HG03064 (cell line): ENCODE data around the gene DISC1.

Experiments used
- ATAC-seq: cut with Tn5 transposase; IDR thresholded peaks from one replicate; pipeline ENCODE4 v1.9.1; 2021; ENCODE audit warnings: low read depth; ENCODE audit not compliant: unreplicated experiment

The DISC1 gene

DNA sequence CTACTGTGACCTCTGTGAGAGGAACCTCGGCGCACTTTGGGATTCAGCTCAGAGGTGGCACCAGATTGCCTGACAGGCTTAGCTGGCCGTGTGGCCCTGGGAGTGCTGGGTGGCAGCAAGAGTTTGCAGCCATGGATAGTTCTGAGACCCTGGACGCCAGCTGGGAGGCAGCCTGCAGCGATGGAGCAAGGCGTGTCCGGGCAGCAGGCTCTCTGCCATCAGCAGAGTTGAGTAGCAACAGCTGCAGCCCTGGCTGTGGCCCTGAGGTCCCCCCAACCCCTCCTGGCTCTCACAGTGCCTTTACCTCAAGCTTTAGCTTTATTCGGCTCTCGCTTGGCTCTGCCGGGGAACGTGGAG, 67.5 kb downstream of the DISC1 start:
- no peak for ATAC-seq

DNA sequence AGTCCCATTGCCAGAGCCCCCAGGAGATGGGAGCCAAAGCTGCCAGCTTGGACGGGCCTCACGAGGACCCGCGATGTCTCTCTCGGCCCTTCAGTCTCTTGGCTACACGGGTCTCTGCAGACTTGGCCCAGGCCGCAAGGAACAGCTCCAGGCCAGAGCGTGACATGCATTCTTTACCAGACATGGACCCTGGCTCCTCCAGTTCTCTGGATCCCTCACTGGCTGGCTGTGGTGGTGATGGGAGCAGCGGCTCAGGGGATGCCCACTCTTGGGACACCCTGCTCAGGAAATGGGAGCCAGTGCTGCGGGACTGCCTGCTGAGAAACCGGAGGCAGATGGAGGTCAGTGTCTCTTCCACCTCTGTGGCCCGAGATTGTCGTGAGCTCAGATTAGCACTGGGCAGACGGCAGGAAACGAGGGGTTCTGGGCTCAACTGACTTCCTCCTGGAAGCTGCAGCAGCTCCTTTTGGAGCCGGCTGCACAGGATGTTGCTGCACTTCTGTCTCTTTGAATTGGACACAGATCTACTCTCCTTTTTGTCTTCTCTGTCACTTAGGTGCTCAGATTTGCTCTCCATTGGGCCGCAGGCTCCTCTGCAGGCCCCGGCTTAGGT, 68.0 kb downstream of the DISC1 start:
- no peak for ATAC-seq

DNA sequence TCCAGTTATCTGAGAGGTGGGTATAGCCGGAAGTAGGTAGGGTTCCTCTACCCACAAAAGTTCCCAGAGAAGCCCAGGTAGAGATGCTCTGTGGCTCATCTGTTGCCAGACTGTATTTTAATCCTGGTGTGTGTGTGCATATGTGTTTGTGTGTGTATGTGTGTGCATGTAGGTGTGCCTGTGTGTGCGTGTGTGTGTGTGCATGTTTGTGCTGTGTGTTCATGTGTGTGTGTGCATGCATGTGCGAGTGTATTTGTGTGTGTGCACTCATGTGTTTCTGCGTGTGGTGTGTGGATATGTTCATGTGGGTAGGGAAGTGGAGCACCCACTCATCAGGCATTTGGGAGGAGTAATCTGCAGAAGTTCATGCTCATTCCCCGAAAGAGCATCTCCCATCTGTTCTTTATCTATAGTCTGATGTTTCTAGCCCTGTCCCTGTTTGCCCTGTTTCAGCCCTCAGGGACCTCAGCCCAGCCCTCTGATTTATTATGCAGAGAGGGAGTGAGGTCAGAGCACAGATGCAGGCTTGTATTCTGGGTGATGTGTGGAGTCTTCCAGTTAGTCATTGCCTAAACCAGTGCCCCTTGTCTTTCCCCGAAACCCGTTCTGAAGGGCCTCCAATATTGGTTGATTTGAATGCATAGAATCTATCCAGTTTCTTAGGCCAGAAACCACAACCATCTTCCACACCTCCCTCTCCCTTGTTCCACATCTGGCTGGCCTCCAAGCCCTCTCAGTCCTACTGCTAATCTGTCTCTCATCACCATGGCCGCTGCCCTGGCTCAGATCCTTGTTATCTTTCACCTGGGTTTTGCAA, 69.1 kb downstream of the DISC1 start:
- no peak for ATAC-seq

DNA sequence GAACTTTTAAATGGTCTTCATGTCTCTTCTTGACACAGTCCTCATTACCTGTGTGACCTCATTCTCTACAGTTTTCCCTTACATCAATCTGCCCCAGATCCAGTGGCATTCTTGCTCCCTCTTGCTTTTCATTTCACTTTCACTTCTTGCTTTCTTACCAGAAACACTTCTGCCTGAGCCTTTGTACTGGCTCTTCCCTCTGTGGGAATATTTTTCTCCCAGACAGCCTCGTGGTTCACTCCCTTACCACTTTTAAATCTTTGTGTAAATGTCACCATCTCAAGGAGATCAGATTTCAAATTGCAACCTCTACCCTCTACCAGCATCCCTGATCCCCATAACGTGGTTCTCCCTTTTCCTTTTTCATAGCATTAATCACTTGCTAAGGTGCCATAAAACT, 73.2 kb downstream of the DISC1 start:
- no peak for ATAC-seq

DNA sequence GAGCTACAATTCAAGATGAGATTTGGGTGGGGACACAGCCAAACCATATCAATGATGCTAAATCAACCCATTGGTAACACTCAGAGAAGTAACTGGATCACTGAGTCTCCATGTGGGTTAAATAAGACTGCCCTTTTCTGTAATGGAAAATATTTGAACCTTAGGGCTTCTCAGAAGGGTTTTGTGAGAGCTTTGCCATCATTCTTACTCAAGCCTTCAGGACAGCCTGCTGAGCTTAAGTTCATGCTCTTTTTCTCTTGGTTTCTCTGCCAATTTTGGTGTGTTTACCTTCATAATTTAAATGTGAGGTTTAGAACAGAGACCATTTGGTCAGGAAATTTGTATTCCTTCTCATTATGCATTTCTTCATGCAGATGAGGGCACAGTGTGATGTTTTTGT, 74.7 kb downstream of the DISC1 start:
- ATAC-seq, result no peak

DNA sequence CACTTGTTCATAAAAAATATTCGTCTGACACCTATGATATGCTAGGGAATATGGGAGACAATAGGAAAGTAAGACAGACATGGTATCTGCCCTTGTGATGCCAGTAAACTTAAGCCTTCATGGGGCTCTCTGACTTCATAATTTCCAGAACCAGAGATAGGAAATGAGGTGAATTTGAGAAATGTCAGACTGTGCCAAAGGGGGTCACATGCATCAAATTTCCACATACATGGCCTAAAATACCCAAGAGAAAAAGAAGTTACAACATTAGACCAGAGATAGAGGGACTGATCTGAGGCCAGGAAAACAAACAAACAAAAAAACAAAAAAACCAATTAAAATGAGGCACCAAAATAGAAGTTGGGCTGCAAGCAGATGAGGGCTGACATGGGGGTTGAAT, 75.7 kb downstream of the DISC1 start:
- ATAC-seq, result no peak

DNA sequence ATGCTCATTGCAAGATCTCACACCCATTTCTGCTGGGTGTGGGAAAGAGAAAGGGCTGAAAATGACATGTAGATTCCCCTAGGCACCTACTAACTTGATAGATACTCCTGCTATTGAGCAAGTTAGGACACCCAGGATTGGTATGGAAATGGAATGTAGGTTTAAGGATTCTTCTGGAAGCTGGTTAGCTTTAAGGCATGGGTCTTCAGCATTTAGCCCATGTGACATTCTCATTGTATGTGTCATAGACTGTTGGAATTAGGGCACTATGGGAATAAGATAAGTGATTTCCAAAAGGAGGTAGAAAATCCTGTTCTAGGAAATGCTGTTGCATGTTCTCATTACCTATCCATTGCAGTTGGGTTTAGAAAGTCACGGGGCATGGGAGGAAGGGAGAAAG, 76.2 kb downstream of the DISC1 start:
- no peak for ATAC-seq

DNA sequence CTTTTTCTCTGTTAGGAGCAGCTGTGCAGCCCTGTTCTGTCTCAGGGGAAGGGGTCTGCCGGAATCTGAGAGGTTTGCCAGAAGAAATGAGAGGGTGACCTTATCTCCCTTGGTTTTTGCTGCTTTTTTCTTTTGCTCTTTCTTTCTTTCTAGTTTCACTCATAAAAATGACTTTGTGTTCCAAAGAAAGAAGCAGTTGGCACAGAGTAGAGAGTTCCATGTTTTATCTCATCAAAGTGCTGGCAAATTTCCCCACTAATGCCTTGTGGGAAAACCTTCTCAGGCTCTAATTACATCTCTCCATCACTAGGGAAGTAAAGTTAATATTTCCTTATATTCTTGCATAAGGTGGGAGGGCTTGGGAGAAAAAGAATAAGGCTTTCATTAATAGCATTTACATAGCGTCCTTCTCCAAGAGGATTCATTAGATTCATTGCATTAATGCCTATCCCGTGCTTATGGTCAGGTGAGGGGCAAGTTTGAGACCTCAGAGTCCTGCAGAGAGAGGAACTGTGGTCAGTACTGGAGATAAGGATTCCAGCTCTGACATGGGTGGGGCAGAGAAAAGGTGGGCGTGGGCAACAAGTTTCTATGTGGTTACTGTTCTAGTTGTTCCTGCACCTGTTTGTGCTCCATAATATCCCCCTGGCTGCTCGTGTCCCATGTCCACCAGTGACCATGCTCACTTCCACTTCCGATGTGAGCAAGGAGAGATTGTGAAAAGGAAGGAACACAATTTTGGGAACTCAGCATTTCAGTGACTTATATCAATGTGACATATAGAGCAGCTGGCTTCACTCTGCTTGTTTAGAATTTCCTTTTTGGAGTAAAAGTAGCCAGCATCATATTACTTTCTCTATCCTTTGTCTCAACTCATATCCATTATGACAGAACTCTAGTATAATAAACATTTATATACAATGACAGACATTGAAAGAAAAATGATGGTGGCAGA, 79.5 kb downstream of the DISC1 start:
- no peak for ATAC-seq

DNA sequence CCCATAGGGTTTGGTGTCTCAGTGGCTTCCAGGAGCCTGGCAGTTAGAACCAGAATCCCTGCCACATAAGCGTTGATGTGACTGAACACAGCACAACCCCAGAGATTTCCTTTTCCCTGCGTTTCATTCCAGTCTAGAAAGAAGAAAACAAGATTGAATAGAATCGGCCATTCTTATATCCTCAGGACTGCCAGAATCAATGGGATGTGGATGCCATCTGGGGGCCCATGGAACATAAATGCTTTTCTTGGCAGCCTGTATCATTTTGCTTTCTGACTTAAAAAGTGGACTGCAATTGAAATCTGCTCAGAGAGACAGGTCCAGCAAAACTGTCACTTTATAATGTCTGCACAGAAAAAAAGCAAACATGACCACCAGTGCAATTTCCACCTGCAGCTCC, 80.3 kb downstream of the DISC1 start:
- no peak for ATAC-seq

DNA sequence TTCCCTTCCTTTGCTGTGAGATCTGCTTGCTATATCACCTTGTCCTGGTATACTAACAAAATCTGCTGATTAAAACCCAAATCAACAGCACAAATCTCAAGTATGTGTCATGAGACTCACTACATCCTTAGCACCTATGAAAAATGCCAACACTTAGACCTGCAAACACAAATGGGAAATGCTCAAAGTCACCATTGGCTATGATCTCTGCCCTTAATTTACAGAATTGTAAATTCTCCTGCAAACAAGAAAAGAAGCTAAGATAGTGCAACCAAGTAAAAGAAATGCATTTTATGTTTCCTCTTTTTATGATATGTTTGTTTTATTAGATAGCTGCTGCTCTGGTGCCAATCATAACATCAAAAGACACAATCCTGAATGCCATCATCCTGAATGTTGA, 80.8 kb downstream of the DISC1 start:
- ATAC-seq, result no peak

DNA sequence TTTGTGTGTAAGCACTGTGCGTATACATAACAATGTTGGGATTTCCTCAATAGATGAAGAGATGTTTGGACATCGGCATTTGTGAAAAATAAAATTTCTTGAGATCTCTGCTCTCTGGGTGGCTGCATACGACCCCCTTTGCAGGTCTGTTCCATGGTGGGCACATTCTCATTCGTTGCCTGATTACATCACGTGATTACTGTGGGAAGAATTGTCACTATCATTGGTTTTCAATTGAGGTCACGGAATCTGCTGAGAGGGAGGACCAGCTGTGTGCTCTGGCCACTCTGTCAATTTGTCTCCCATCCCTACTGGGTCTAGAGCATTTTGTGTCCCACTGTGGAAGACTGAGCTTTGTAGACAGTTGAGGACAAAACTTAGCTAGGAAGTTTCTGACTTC, 81.8 kb downstream of the DISC1 start:
- ATAC-seq, result no peak

DNA sequence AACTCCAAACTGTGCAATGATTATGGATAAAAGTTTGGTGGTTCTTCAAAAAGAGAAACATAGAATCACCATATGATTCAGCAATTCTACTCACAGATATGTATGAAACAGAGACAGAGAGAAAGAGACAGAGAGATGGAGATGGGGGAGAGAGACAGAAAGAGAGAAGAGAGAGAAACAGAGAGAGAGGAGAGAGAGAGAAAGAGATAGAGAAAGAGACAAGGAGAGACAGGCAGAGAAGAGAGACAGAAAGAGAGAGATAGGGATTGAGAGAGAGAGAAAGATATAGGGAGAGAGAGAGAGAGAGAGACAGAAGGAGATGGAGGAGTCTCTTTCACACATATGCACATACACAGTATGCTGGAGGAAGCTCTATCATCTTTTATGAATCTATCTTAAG, 87.8 kb downstream of the DISC1 start:
- no peak for ATAC-seq

DNA sequence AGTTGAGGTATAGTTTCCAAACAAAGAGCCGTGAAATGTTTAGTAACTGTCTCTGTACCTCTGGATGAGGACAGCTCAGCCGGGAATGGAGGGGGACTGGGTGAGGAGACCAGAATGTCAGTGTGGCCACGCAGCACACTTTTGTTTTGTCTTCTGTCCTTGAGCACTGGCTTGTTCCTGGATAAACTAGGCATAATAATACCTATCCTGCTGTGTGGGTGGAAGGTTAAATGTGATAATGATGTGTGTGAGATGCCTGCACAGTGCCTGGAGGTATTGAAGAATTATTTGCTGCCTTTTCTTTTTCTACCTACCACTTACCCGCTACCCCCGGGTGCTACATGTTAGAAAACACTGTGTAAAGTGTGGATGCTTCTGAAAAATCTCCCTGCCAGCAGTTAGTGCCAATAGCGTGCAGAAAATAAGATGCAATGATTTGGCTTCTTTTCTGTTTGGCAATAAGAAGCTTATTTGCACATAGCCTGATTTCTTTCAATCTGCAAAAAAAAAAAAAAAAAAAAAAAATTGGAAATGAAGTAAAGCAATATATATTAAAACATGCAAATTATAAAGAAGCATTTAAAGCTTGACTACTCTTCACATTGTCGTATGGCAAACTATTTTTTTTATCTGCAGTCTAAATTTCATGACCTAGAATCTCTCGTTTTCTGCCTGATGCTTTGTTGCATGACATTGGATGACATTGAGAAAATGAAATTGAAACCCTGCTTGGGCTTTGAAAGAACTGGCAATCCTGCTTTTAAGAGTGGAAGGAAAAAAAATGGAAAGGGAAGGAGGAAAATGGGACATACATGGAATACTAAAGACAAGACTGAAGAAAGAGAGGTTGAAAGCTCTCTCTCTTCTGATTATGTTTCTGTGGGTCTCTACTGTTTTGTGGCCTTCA, 89.5 kb downstream of the DISC1 start:
- no peak for ATAC-seq

DNA sequence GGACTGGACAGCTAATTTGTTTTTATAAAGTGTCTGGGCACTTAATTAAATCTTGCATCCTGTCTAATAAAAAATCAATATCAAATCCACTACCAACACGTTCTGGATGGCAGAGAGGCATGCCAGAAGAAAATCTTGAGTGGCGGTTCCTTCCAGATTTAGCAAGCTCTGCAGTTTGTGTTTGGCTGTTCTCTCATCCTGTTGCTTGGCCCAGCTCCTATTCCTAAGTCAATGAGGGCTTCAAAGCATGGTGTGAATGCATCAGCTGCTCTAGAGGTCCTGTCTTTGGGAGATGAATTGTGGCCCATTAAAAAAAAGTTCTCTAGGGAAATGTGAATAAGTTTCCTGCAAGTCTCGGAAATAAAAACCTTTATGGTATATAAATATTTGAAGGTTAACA, 90.3 kb downstream of the DISC1 start:
- no peak for ATAC-seq

DNA sequence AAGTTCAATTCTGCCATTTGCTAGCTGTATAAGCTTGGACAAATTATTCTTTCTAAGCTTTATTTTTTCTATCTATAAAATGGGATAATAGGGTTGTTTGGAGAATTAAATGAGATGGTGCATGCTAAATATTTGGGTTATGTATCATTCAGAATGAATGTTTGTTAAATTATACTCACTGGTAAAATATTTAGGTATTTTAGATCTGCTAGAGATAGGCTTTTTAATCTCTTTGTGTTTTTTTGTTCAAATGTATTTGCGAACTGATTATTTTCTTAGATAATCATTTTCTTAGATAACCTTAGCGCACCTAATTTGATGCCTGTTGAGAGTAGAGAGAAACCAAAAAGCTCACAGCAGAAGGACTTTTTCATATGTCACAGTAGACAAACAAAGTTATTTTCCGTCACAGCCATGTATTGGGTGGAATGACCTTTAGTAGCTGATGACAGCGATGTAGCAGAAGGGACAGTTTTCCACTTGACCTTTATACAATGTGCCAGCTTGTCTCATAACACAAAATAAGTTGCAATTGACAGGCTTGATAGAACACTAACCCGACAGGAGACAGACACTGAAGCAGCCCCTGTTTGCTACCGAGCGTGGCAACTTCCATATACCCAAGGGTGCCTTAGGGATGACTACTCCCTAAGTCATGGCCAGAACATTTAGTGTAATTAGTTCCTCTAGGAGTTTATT, 93.0 kb downstream of the DISC1 start:
- ATAC-seq, result no peak

DNA sequence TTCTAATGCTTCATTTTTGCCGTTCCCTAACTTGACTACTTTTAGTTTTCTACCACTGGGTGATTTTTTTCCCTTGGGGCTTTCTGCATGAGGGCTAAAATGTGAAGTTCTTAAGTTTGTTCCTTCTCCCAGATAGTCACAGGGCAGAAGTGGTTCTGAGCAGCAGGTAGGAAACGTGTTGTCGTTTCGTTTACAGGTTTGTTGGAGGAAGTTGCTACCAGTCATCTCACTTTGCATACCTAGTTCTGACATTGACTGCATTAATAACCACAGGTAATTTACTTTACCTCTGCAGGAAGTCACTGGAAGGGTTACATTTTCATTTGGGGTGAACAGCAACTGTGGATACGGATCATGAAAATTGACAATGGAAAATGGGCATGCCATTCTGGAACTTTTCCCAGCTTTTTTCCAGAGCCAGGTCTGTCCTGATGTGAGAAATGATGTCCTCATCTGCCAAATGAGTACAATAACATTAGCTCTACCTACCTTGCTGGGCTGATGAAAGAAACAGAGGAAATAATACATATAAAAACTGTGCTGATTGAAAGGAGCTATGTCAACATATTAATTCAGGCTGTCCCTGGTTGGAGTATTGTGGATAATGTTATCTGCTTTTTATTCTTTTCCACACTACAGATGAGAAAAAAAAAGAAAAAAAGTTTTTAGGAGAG, 94.2 kb downstream of the DISC1 start:
- no peak for ATAC-seq

DNA sequence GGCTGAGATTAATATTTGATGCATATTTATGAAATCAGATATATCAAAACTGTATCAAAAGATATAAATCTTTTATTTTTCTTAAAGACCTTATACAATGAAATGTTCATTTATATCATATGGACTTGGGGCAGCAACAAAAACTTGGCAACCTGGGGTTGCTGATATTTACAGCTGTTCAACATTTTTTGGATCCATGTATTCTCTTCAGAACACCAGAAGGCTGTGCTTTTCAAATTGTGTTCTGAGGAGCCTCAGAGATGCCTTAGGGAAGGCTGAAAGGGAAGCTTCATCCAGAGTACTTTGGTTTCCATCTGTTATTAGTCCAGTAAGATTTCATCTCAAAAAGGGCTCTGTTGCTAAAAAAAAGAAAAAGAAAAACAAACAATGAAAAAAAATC, 94.8 kb downstream of the DISC1 start:
- ATAC-seq, result no peak

DNA sequence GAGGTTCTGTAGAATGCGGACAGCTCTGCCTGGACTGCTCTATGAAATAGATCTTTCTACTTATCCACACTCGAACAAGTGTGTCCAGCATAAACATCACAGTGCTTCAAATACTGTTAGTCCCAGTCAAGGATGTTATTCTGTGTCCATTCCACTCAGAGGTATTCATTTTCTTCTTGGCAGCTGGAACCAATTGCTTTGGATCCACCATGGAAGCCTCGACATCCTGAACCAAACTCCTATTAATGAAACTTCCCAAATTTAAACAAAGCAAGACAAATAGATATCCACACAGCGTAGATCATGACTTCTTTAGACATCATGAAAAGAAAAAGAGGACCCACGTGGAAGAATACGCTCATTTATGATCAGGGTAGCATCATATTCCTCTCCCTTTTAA, 95.8 kb downstream of the DISC1 start:
- ATAC-seq, result no peak

DNA sequence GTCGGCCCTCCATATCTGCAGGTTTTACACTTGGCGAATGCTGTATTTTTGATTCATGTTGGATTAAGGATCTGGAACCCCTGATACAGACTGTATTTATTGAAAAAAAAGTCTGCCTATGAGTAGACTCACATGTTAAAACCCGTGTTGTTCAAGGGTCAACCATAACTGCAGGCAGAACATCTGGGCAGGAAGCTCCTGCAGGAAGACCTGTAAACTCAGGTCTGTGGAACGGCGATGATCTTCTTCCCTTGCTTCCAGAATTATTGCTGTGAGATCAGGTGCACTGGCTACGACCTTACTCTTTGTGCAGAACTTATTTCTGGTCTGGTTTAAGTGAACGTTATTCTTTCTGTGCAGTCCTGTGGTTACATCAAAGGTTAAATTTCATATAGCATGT, 96.6 kb downstream of the DISC1 start:
- no peak for ATAC-seq
